Body of pancreas (tissue), 4 donors: ENCODE measurements around the gene RDH12. TPM values are rescaled to one million over a fixed set of nuclear protein-coding genes. Genes with fewer than 3 reads are reported as not detected.

Experiments used
- ATAC-seq: fragments of 150-250 bp; one replicate; pipeline ENCODE4 v1.9.1; 2016
- DNase-seq, 4 donors: peaks; one replicate each; pipeline ENCODE4 v3.0.0-alpha.2; 2019
- H3K27ac ChIP-seq, 4 donors: fragments of 200-600 bp; sonication (generic); 1 replicate in 3 of 4; 2 replicates in 1 of 4; pipeline versions ENCODE4 v1.5.1 to v1.6.1; 2016 to 2019; ENCODE audit warnings: mild to moderate bottlenecking in 1 of 4, mixed read lengths in 1 of 4, moderate library complexity in 1 of 4
- H3K27me3 ChIP-seq, 2 donors: fragments of 200-600 bp; sonication (generic); one replicate each; pipeline ENCODE4 v1.6.0; 2016; ENCODE audit warnings: mild to moderate bottlenecking in 1 of 2
- H3K36me3 ChIP-seq, 2 donors: fragments of 200-600 bp; sonication (generic); replicated peaks in 1 of 2; 2 replicates each; pipeline ENCODE4 v1.5.1; 2016; ENCODE audit warnings: low read depth in 2 of 2; ENCODE audit not compliant: insufficient read depth in 1 of 2
- H3K4me1 ChIP-seq: fragments of 200-600 bp; sonication (generic); one replicate; pipeline ENCODE4 v1.6.0; 2016
- H3K4me3 ChIP-seq, 2 donors: fragments of 200-600 bp; sonication (generic); 1 replicate in 1 of 2; 2 replicates in 1 of 2; pipeline ENCODE4 v1.5.1; 2016 to 2019
- H3K9me3 ChIP-seq, 3 donors: fragments of 200-600 bp; sonication (generic); 1 replicate in 2 of 3; 2 replicates in 1 of 3; pipeline ENCODE4 v1.5.1; 2016
- CTCF ChIP-seq, 7 experiments: fragments of 450-650 bp in 4 of 7; fragments of 200-600 bp in 3 of 7; sonication (generic) in 3 of 7; IDR thresholded peaks; one replicate each; pipeline ENCODE4 v1.5.1; 2016 to 2019; ENCODE audit warnings: antibody characterized with exemption in 7 of 7
- POLR2A ChIP-seq, 3 donors: fragments of 450-650 bp; IDR thresholded peaks; one replicate each; pipeline ENCODE4 v1.6.1; 2016; ENCODE audit warnings: antibody characterized with exemption in 3 of 3, mild to moderate bottlenecking in 2 of 3
- WGBS, 2 donors: methylation state at CpG; one replicate each; pipeline ENCODE4 v1.1.5; 2017; 5-methylcytosine and 5-hydroxymethylcytosine counted together
- intact Hi-C: fragments of 100-400 bp; cut with DNase I; formaldehyde crosslinking; loops from one replicate; pipeline ENCODE4 v1.15.1; 2023
- total RNA-seq, 2 donors: library from RNA; depleted of rRNA; stranded (reverse); fragments of >200 nt; gene quantifications; one replicate each; pipeline ENCODE4 v1.1.0, GENCODE V29; 2016

Gene RDH12
- total RNA-seq, 2 donors from 2014 or later = 2.0 to 3.6 TPM

GRCh38 chr14:67674480-67675218 lies 27.0 kb upstream of the RDH12 start, which contains the start of gene VTI1B:
VTI1B (minus strand) TSS chr14:67674632; CDS start chr14:67674489, 143 bp downstream.
- Histone ChIP-seq H3K27me3 (no peaks in the 10 kb centered on the region), H3K27ac (peak within 1 kb of the TSS; percentile 95 to 100 (median 98)), H3K36me3 (no peaks in the 10 kb centered on the region), H3K9me3 (no peaks in the 10 kb centered on the region), H3K4me1 (peaks cover 36% of the 10 kb centered on the region), H3K4me3 (peak within 1 kb of the TSS; percentile 87 to 95)
- 0% methylated on average over 6 to 79 of the region's 87 CpGs for WGBS, 2 donors
- TF ChIP-seq POLR2A (IDR thresholded peaks at IDR 0.05) (peak; percentile 47 to 85 (median 78)), CTCF (IDR thresholded peaks at IDR 0.05) (no peak)
- intact Hi-C loops = no loop called here
- DNase-seq (peak; percentile 67 to 81 (median 76)), ATAC-seq (peak; percentile 92)

GRCh38 chr14:67675219-67675582 lies 26.5 kb upstream of the RDH12 start:
- TF ChIP-seq POLR2A (IDR thresholded peaks at IDR 0.05) (no peak), CTCF (IDR thresholded peaks at IDR 0.05) (no peak)
- peaks cover 36% of the 10 kb centered on the region for H3K4me1 ChIP-seq
- intact Hi-C loops = no loop called here
- H3K36me3 ChIP-seq = no peaks in the 10 kb centered on the region
- H3K27ac ChIP-seq = peak overlapping the region; percentile 95 to 100 (median 98)
- DNase-seq (no peak), ATAC-seq (no peak)
- WGBS, 2 donors = 22 to 28% methylated on average over 16 of the region's 16 CpGs
- H3K4me3 ChIP-seq = peak overlapping the region; percentile 87 to 95
- H3K9me3 ChIP-seq = no peaks in the 10 kb centered on the region
- H3K27me3 ChIP-seq = no peaks in the 10 kb centered on the region

GRCh38 chr14:67679006-67679405 lies 22.7 kb upstream of the RDH12 start:
- no peaks in the 10 kb centered on the region for H3K36me3 ChIP-seq
- peaks cover 8% of the 10 kb centered on the region for H3K4me1 ChIP-seq
- no peak overlapping the region for H3K4me3 ChIP-seq
- H3K27me3 ChIP-seq = no peaks in the 10 kb centered on the region
- ATAC-seq = no peak
- no peaks in the 10 kb centered on the region for H3K9me3 ChIP-seq
- no peak overlapping the region for H3K27ac ChIP-seq
- TF ChIP-seq POLR2A (IDR thresholded peaks at IDR 0.05) (no peak), CTCF (IDR thresholded peaks at IDR 0.05) (no peak)
- intact Hi-C loops = no loop called here
- no peak for DNase-seq
- WGBS, 2 donors = 59 to 68% methylated on average over 2 of the region's 2 CpGs

- peaks cover 6% of the 10 kb centered on the region for H3K4me1 ChIP-seq
- TF ChIP-seq CTCF (IDR thresholded peaks at IDR 0.05) (no peak), POLR2A (IDR thresholded peaks at IDR 0.05) (no peak)
- 68 to 75% methylated on average over 3 of the region's 3 CpGs for WGBS, 2 donors
- DNase-seq = no peak
- intact Hi-C loops = no loop called here
- ATAC-seq = no peak
- H3K27ac ChIP-seq = no peak overlapping the region
- H3K36me3 ChIP-seq = no peaks in the 10 kb centered on the region
- H3K27me3 ChIP-seq = no peaks in the 10 kb centered on the region
- no peaks in the 10 kb centered on the region for H3K9me3 ChIP-seq
- H3K4me3 ChIP-seq = no peak overlapping the region
These were observed 21.5 kb upstream of the RDH12 start for GRCh38 chr14:67680121-67680602.

GRCh38 chr14:67680941-67681340 lies 20.7 kb upstream of the RDH12 start:
- Histone ChIP-seq H3K36me3 (no peaks in the 10 kb centered on the region), H3K4me3 (no peak overlapping the region), H3K27me3 (no peaks in the 10 kb centered on the region), H3K27ac (no peak overlapping the region), H3K9me3 (no peaks in the 10 kb centered on the region), H3K4me1 (no peaks in the 10 kb centered on the region)
- WGBS, 2 donors = 77 to 90% methylated on average over 2 of the region's 2 CpGs
- ATAC-seq (no peak), DNase-seq (peak in 1 of 4 donors; percentile 28)
- TF ChIP-seq CTCF (IDR thresholded peaks at IDR 0.05) = no peak
- no peak for TF ChIP-seq POLR2A (IDR thresholded peaks at IDR 0.05)
- intact Hi-C loops = no loop called here
